Measurements from ENCODE around the gene KIF2C.

The KIF2C gene

GRCh38 chr1:44817307-44817706 is 77.7 kb downstream of the KIF2C start:
- no peak for DNase-seq

Measured in activated CD4-positive, alpha-beta T cell treated with anti-CD3 and anti-CD28 coated beads for 48 hours (primary cell).